Adrenal gland (tissue), 12 donors: ENCODE measurements around the gene MAN2C1. TPM values are rescaled to one million over a fixed set of nuclear protein-coding genes. Genes with fewer than 3 reads are reported as not detected.

Experiments used
- DNase-seq, 7 donors: peaks; one replicate each; pipeline ENCODE4 v3.0.0-alpha.2; 2019 to 2020
- H3K27ac ChIP-seq, 5 donors: fragments of 200-600 bp; sonication (generic) in 4 of 5; 1 replicate in 3 of 5; 2 replicates in 2 of 5; pipeline versions ENCODE4 v1.5.1 to v1.8.0; 2016 to 2020; ENCODE audit warnings: mild to moderate bottlenecking in 1 of 5
- H3K27me3 ChIP-seq: fragments of 200-600 bp; 2 replicates; pipeline ENCODE4 v1.8.0; 2021
- H3K36me3 ChIP-seq, 2 donors: fragments of 200-600 bp; replicated peaks in 1 of 2; 1 replicate in 1 of 2; 2 replicates in 1 of 2; pipeline versions ENCODE4 v1.5.1 to v1.8.0; 2018 to 2022
- H3K4me1 ChIP-seq, 2 donors: fragments of 200-600 bp; replicated peaks in 1 of 2; 1 replicate in 1 of 2; 2 replicates in 1 of 2; pipeline versions ENCODE4 v1.5.1 to v1.8.0; 2018 to 2021
- H3K4me3 ChIP-seq, 4 donors: fragments of 200-600 bp; sonication (generic) in 3 of 4; one replicate each; pipeline ENCODE4 v1.5.1; 2016 to 2018
- H3K9me3 ChIP-seq, 3 donors: fragments of 200-600 bp; sonication (generic) in 1 of 3; replicated peaks in 1 of 3; 1 replicate in 2 of 3; 2 replicates in 1 of 3; pipeline versions ENCODE4 v1.5.1 to v1.8.0; 2016 to 2021
- POLR2A ChIP-seq, 2 donors: fragments of 450-650 bp; IDR thresholded peaks; one replicate each; pipeline ENCODE4 v1.6.1; 2017; ENCODE audit warnings: antibody characterized with exemption in 2 of 2, mild to moderate bottlenecking in 2 of 2, moderate library complexity in 1 of 2
- WGBS, 4 donors: extraction: QIAGEN DNeasy Blood & Tissue Kit in 2 of 4; methylation state at CpG; one replicate each; pipeline versions ENCODE4 v1.1.5 to v1.1.7; 2013 to 2017; 5-methylcytosine and 5-hydroxymethylcytosine counted together
- intact Hi-C, 2 donors: fragments of 100-400 bp; cut with DNase I; formaldehyde crosslinking; loops; one replicate each; pipeline versions ENCODE4 v1.14.1 to v1.15.0; 2022 to 2023
- polyA plus RNA-seq, 3 donors: library from polyadenylated mRNA; stranded (reverse); fragments of 200-250 nt in 2 of 3; fragments of 350-450 nt in 1 of 3; fragmentation: Illumina TruSeq in 1 of 3; extraction: RNeasy Lipid Tissue Mini Kit (QIAGEN cat#74804) in 1 of 3; gene quantifications; one replicate each; pipeline ENCODE4 v1.2.3, GENCODE V29; 2013 to 2014
- total RNA-seq, 9 donors: library from RNA; depleted of rRNA in 4 of 9; stranded (reverse); fragments of >200 nt in 4 of 9; fragments of 120-200 nt in 1 of 9; fragmentation: NEBNext Ultra II Directional in 1 of 9; extraction: Animal tissue kit (Norgen Biotek cat#: 25700) in 1 of 9; gene quantifications; one replicate each; pipeline versions ENCODE4 v1.1.0 to v1.2.4, GENCODE V29; 2013 to 2023
- TF ChIP-seq, protein P1 (sequence below), 6 experiments: fragments of 450-650 bp in 4 of 6; fragments of 200-600 bp in 2 of 6; sonication (generic) in 1 of 6; IDR thresholded peaks; 1 replicate in 5 of 6; 2 replicates in 1 of 6; pipeline versions ENCODE4 v1.5.1 to v1.8.0; 2016 to 2021; ENCODE audit warnings: antibody characterized with exemption in 6 of 6, mild to moderate bottlenecking in 2 of 6, moderate library complexity in 1 of 6
- donor health status: healthy with polysubstance abuse.
- donor health status: Bipolar disorder and iron deficiency.
- donor health status: DM: yes; HTN: yes; CAD: no.
- donor health status: DM: no; HTN: no; CAD: no.
- donor health status: DM: no; HTN: no; CAD: no.
- donor health status: DM: yes; HTN: yes; CAD: no.

Gene MAN2C1
- total and polyA plus RNA-seq, 12 donors, result 46.8 to 1,091 (median 251) TPM

DNA sequence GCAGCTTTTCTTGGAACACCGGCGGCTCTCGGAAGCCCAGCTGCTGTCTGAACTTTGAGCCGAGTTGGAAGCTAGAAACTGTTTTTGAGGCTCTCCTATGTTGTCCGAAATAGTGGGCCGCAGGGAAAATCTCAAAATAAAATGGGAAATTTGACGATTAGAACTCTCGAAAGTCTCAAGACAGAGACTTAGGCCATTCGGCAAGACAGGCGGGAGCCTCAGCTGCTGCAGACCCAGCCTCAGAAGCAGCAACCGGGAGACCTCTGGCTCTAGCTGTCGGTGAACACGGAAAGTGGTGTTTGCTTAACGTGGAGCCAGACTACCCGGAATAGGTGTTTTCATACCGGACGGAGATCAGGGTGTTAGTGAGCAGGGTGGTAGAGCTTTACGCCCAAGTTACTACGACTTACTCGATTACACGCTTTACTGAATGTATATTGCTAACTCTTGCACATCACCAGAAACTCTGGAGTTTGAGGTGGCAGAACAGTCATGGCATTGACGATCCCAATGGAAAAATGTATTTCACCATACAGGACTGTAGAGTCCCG, 357 bp upstream of the MAN2C1 start:
- H3K4me3 ChIP-seq, result peak overlapping the region; percentile 32 to 99 (median 83)
- WGBS, 4 donors, result 2 to 5% (median 4%) methylated on average over 18 to 23 of the region's 23 CpGs
- H3K9me3 ChIP-seq, result no peaks in the 10 kb centered on the region
- intact Hi-C loops, result no loop called here
- H3K4me1 ChIP-seq, result peaks cover 7 to 20% of the 10 kb centered on the region in 2 donors
- no peaks in the 10 kb centered on the region for H3K27me3 ChIP-seq
- H3K27ac ChIP-seq, result peak overlapping the region; percentile 78 to 100 (median 98)
- peaks cover 0 to 65% of the 10 kb centered on the region in 2 donors for H3K36me3 ChIP-seq
- DNase-seq, result peak in 2 of 7 donors; percentile 27 to 66
- no peak for TF ChIP-seq POLR2A (IDR thresholded peaks at IDR 0.05)
- TF ChIP-seq, protein P1, sequence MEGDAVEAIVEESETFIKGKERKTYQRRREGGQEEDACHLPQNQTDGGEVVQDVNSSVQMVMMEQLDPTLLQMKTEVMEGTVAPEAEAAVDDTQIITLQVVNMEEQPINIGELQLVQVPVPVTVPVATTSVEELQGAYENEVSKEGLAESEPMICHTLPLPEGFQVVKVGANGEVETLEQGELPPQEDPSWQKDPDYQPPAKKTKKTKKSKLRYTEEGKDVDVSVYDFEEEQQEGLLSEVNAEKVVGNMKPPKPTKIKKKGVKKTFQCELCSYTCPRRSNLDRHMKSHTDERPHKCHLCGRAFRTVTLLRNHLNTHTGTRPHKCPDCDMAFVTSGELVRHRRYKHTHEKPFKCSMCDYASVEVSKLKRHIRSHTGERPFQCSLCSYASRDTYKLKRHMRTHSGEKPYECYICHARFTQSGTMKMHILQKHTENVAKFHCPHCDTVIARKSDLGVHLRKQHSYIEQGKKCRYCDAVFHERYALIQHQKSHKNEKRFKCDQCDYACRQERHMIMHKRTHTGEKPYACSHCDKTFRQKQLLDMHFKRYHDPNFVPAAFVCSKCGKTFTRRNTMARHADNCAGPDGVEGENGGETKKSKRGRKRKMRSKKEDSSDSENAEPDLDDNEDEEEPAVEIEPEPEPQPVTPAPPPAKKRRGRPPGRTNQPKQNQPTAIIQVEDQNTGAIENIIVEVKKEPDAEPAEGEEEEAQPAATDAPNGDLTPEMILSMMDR (IDR thresholded peaks at IDR 0.05), result no peak

DNA sequence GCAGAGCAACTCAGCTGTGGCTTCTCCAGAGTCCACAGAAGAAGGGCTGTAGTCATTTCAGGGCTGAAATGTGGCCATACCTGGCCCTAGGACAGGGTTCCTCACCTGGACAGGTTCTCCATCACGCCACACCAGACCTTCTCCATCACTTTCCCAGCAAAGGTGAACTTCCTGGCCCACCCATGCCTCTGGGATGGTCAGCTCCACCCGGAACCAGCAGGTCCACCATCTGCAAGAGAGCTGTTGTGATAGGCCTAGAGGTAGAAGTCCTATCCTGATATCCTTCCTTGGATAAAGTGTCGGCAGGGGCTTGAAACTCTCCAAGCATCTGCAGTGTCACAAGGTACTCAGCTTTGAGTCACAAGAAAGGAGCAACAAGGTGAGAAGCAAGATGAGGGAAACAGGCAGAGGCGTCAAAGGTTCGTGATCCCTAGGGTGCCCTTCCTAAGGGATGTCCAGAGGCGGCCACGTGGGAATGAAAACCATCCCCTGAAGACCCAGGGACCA, 948 bp downstream of the MAN2C1 start:
- Histone ChIP-seq H3K27me3 (no peaks in the 10 kb centered on the region), H3K4me1 (peaks cover 12 to 25% of the 10 kb centered on the region in 2 donors), H3K36me3 (peaks cover 0 to 56% of the 10 kb centered on the region in 2 donors), H3K27ac (peak overlapping the region in 4 of 5 donors; percentile 97 to 100 (median 98)), H3K9me3 (no peaks in the 10 kb centered on the region), H3K4me3 (peak overlapping the region in 2 of 4 donors; percentile 83 to 99)
- peak in 3 of 7 donors; percentile 27 to 33 (median 28) for DNase-seq
- intact Hi-C loops, result no loop called here
- 38 to 47% (median 45%) methylated on average over 7 of the region's 7 CpGs for WGBS, 4 donors
- TF ChIP-seq, protein P1 (IDR thresholded peaks at IDR 0.05), result no peak
- no peak for TF ChIP-seq POLR2A (IDR thresholded peaks at IDR 0.05)

DNA sequence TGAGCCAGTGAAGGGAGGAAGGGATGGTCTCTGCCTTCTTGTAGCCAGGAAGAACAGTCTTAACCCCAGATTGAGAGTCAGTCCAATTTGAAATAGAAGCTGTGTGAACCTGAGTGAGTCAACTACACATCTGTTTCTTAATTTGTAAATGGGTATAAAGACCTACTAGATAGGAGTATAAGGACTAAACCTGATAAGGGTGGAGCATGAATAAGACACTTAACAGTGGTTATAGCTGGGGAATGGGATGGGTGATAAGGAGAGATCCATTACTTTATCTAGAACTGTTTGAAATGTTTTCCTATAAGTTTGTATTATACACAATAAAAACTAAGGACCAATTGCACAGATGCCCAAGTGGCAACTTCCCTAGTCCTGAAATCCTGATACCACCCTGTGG, 1.4 kb downstream of the MAN2C1 start:
- Histone ChIP-seq H3K27me3 (no peaks in the 10 kb centered on the region), H3K27ac (peak overlapping the region in 2 of 5 donors; percentile 97 to 100), H3K4me3 (no peak overlapping the region), H3K9me3 (no peaks in the 10 kb centered on the region), H3K4me1 (peaks cover 15 to 30% of the 10 kb centered on the region in 2 donors), H3K36me3 (peaks cover 0 to 52% of the 10 kb centered on the region in 2 donors)
- TF ChIP-seq POLR2A (IDR thresholded peaks at IDR 0.05), result no peak
- TF ChIP-seq, protein P1 (IDR thresholded peaks at IDR 0.05), result no peak
- DNase-seq, result no peak
- intact Hi-C loops, result no loop called here

DNA sequence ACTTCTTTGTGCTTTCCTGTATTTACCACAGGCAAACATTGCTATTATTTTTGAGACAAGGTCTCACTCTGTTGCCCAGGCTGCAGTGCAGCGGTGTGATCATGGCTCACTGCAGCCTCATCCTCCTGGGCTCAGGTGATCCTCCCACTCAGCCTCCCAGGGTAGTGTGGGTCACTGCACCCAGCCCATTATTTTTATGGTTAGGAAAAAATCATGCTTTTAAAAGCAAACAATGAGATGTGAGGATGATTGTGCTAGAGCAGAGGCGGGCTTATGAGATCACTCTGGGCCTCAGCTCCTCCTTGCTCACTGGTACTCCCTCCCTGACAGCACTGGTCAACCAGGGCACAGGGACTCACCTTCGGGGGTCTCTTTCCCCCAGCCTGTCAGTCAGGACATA, 2.2 kb downstream of the MAN2C1 start:
- no peak overlapping the region for H3K4me3 ChIP-seq
- 89 to 100% (median 94%) methylated on average over 3 of the region's 3 CpGs for WGBS, 4 donors
- H3K27me3 ChIP-seq, result no peaks in the 10 kb centered on the region
- TF ChIP-seq POLR2A (IDR thresholded peaks at IDR 0.05), result no peak
- TF ChIP-seq, protein P1 (IDR thresholded peaks at IDR 0.05), result no peak
- no peaks in the 10 kb centered on the region for H3K9me3 ChIP-seq
- DNase-seq, result no peak
- H3K4me1 ChIP-seq, result peaks cover 22 to 38% of the 10 kb centered on the region in 2 donors
- peaks cover 0 to 47% of the 10 kb centered on the region in 2 donors for H3K36me3 ChIP-seq
- no peak overlapping the region for H3K27ac ChIP-seq
- intact Hi-C loops, result no loop called here
